Bronchial smooth muscle cell (primary cell): ENCODE measurements around the gene GPR15. TPM values are rescaled to one million over a fixed set of nuclear protein-coding genes. Genes with fewer than 3 reads are reported as not detected.

Experiments used
- total RNA-seq: library from RNA; depleted of rRNA; stranded (reverse); fragments of >200 nt; gene quantifications from 2 replicates; pipeline ENCODE4 v1.2.1, GENCODE V29; 2014

Gene GPR15
- not detected in 2 replicates for total RNA-seq

DNA sequence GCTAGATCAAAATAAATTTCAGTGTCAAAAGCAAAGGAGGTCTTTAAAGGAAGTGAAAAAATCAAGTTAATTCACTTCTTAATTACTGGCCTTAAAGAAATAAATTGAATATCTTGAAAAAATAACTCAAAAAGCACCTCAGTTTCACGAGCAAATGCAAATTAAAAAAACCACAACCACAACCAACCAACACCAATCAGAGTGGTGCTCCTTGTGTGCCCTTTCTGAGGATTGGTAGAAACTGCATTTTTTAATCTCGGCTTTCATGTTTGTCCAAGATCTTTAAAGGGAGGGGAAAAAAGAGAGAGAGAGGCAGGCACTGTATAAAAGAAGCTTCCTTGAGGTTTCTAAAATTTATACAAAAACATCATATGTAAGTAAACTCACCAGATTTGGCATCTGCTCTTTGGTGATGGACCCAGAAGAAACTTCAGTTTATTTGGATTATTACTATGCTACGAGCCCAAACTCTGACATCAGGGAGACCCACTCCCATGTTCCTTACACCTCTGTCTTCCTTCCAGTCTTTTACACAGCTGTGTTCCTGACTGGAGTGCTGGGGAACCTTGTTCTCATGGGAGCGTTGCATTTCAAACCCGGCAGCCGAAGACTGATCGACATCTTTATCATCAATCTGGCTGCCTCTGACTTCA is at the start of gene GPR15:
GPR15 (plus strand) TSS at position 357 of the 653 bp plus-strand sequence; CDS start at position 413, 56 bp downstream.

DNA sequence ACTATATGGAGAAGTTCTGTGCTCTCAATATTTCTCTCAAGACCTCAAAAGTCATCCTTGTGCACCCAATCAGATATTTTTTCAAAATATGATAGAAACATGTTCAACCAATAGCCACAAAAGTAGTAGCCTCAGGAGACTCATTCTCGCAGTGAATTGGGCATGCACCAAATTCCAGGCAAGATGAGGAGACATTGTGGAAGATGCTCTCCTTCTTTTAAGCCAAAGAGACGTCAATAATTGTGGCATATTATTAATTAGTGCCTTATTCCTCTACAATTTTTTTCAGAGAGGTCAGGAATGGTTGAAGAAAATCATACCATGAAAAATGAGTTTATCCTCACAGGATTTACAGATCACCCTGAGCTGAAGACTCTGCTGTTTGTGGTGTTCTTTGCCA is 34.4 kb upstream of the GPR15 start, which contains the start of gene OR5K2:
OR5K2 (plus strand) TSS at position 301 of the 400 bp plus-strand sequence; CDS start at position 301, 0 bp downstream.

DNA sequence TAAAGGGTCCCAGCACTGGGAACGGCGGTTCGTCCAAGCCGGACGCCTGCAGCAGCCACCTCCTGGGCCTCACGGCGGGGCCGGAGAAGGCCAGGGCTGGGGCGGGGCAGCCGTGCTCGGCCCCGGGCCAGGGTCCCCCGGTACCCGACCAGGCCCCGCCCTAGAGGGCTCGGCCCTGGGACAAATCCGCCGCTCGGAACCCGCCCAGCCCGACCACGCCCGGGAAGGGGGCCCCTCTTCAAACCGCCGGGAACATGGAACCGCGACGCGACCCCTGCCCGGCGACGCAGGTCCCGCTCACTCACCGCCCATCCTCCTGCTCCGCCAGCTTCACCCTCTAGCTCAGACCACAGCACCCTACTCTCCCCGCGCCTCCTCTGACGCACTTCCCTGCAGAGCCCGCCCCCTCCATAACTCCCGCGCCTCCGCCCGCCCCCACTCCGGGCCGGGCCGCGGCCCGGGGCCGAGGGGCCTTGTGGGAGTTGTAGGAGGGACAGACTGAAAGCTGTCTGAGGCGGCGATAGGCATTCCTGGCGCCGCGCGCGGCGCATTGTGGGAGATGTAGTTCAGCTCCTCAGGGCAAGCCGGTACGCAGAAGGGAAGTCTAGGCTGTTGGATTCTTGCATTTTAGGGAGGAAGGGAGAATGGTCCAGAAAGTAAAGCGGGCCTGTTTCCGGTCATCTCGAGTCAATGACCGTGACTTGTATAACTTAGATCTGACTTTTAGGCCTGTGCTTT is 9.1 kb upstream of the GPR15 start, which contains the start of gene CLDND1:
CLDND1 (minus strand) TSS at position 359 of the 738 bp plus-strand sequence. CDS start 1,478 bp downstream, outside the sequence.

Other genes with a start within 250 kb of the GPR15 start
- gene OR5H2, start 249.5 kb upstream of the GPR15 start, total RNA-seq: not detected in 2 replicates
- not detected in 2 replicates for gene OR5K4, start 178.1 kb upstream of the GPR15 start, total RNA-seq
- gene OR5K3, start 141.3 kb upstream of the GPR15 start, total RNA-seq: not detected in 2 replicates
- gene OR5K1, start 68.8 kb upstream of the GPR15 start, total RNA-seq: not detected in 2 replicates
- gene OR5K2, start 34.3 kb upstream of the GPR15 start, total RNA-seq: not detected in 2 replicates
- 37.8 and 50.4 TPM in 2 replicates for gene CLDND1, start 9.1 kb upstream of the GPR15 start, total RNA-seq
- 15.2 and 20.5 TPM in 2 replicates for gene CPOX, start 61.6 kb downstream of the GPR15 start, total RNA-seq
- gene ST3GAL6, start 231.4 kb downstream of the GPR15 start, total RNA-seq: 1.3 TPM in 2 replicates